HL-60/S4 (cell line): ENCODE data around the gene C12orf43.

Experiments used
- in situ Hi-C: fragments of 300-500 bp; cut with MboI; formaldehyde crosslinking; loops from 2 replicates; pipeline ENCODE4 v1.14.3; 2022; ENCODE audit warnings: low sequenced_read_pairs

C12orf43 gene

GRCh38 chr12:120979862-120980696 lies 36.2 kb downstream of the C12orf43 start:
- in situ Hi-C loops, result loop anchor here (10.0 kb wide), 1 partner anchor 395 kb away; the partner anchor contains the start of gene POP5

- in situ Hi-C loops, result loop anchor here (10.0 kb wide), 1 partner anchor 395 kb away; the partner anchor contains the start of gene POP5
Observed at GRCh38 chr12:120979220-120979861, 36.9 kb downstream of the C12orf43 start.

GRCh38 chr12:120978296-120979219 lies 37.7 kb downstream of the C12orf43 start, which contains the start of gene HNF1A:
TSS of gene HNF1A (plus strand) at chr12:120978543. CDS start at chr12:120978769, 226 bp downstream.
- in situ Hi-C loops, result loop anchor here (10.0 kb wide), 1 partner anchor 394 kb away; the partner anchor contains the start of gene POP5

GRCh38 chr12:120977531-120978295 lies 38.6 kb downstream of the C12orf43 start:
- in situ Hi-C loops, result loop anchor here (10.0 kb wide), 1 partner anchor 393 kb away; the partner anchor contains the start of gene POP5

- in situ Hi-C loops, result loop anchor here (10.0 kb wide), 1 partner anchor 388 kb away; the partner anchor contains the start of gene POP5
Observed at GRCh38 chr12:120972870-120973543, 43.3 kb downstream of the C12orf43 start.

- in situ Hi-C loops, result loop anchor here (10.0 kb wide), 1 partner anchor 387 kb away; the partner anchor contains the start of gene POP5
Observed at GRCh38 chr12:120971299-120972180, 44.7 kb downstream of the C12orf43 start.

- in situ Hi-C loops, result loop anchor here (10.0 kb wide), 1 partner anchor 386 kb away; the partner anchor contains the start of gene POP5
Observed at GRCh38 chr12:120970310-120970709, 46.0 kb downstream of the C12orf43 start.

- in situ Hi-C loops, result no loop called here
Observed at GRCh38 chr12:120965534-120966091, 50.7 kb downstream of the C12orf43 start.

- in situ Hi-C loops, result no loop called here
Observed at GRCh38 chr12:120964298-120964697, 52.0 kb downstream of the C12orf43 start.

- in situ Hi-C loops, result no loop called here
Observed at GRCh38 chr12:120962532-120963020, 53.7 kb downstream of the C12orf43 start.

- in situ Hi-C loops, result no loop called here
Observed at GRCh38 chr12:120961604-120962531, 54.4 kb downstream of the C12orf43 start.

- in situ Hi-C loops, result no loop called here
Observed at GRCh38 chr12:120960657-120961056, 55.6 kb downstream of the C12orf43 start.

- in situ Hi-C loops, result no loop called here
Observed at GRCh38 chr12:120959111-120959878, 57.0 kb downstream of the C12orf43 start.

GRCh38 chr12:120956579-120957300 lies 59.5 kb downstream of the C12orf43 start:
- in situ Hi-C loops, result no loop called here

GRCh38 chr12:120955232-120955631 lies 61.1 kb downstream of the C12orf43 start:
- in situ Hi-C loops, result no loop called here
